Measurements from ENCODE around the gene CLK1.

The CLK1 gene

DNA sequence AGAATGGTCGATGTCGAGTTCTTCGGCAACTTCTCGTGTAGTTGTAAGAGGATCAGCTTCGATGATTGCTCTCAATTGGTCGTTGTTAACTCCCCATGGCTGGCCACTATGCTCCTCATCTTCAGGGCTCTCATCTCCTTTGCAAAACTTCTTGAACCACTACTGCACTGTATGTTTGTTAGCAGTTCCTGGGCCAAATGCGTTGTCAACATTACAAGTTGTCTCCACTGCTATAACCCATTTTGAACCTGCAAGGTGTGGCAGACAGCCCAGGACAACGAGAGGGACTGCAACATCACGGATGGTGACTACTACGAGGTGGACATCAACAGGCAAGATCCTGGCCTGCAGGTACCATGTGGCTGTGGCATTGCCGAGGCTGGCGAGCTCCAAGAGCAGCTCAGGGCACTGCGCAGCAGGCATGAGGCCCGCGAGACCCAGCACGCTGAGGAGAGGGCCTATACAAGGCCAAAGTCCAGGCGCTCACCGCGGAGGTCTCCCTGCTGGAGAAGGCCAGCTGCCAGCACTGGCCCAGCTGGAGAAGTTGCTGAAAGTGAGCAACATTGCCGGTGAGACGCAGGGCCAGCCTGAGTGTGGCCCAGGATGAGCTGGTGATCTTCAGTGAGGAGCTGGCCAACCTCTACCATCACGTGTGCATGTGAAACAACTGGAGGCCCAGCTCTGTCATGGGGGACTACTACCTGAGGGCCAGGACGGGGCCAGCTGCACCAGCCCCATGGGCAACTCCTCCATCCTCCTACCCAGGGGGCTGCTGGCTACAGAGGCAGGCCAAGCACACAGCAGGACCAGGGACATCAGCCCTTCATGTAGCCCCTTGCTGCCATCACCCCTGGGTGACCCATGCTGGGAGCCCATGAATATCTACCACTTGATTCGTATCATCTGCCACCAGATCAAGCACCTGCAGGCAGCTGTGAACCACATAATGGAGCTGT lies 20.2 kb downstream of the CLK1 start:
- H3K27ac ChIP-seq: no peak overlapping the region
- TF ChIP-seq CTCF (IDR thresholded peaks at IDR 0.05): no peak
- no peak for DNase-seq (ENCODE audit: low spot score)
- H3K4me3 ChIP-seq: no peak overlapping the region

GRCh38 chr2:200839513-200839912 lies 24.9 kb downstream of the CLK1 start:
- DNase-seq (ENCODE audit: low spot score): no peak
- TF ChIP-seq CTCF (IDR thresholded peaks at IDR 0.05): no peak
- Histone ChIP-seq H3K4me3 (no peak overlapping the region), H3K27ac (no peak overlapping the region)

DNA sequence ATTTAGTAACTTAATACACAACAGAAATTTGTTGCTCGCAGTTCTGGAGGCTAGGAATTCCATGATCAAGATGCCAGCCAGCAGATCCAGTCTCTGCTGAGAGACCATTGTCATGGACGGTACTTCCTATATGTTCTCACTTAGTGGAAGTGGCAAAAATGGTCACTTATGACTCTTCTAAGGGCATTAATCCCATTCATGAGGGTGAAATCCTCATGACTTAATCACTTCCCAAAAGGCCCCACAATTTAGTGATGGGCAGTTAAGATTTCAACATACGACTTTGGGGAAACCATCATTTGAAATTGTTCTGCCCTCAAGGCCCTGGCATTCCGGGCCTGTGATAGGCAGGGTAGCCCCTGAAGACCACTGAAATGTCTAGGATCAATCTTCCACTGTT lies 29.8 kb downstream of the CLK1 start:
- Histone ChIP-seq H3K27ac (no peak overlapping the region), H3K4me3 (no peak overlapping the region)
- no peak for DNase-seq (ENCODE audit: low spot score)
- no peak for TF ChIP-seq CTCF (IDR thresholded peaks at IDR 0.05)

GRCh38 chr2:200829258-200829655 lies 35.2 kb downstream of the CLK1 start:
- TF ChIP-seq CTCF (IDR thresholded peaks at IDR 0.05): no peak
- no peak for DNase-seq (ENCODE audit: low spot score)
- no peak overlapping the region for H3K4me3 ChIP-seq
- H3K27ac ChIP-seq: no peak overlapping the region

GRCh38 chr2:200828572-200829257 lies 35.7 kb downstream of the CLK1 start:
- Histone ChIP-seq H3K27ac (no peak overlapping the region), H3K4me3 (no peak overlapping the region)
- DNase-seq (ENCODE audit: low spot score): no peak
- no peak for TF ChIP-seq CTCF (IDR thresholded peaks at IDR 0.05)

GRCh38 chr2:200828104-200828503 lies 36.4 kb downstream of the CLK1 start:
- TF ChIP-seq CTCF (IDR thresholded peaks at IDR 0.05): no peak
- Histone ChIP-seq H3K4me3 (no peak overlapping the region), H3K27ac (no peak overlapping the region)
- DNase-seq (ENCODE audit: low spot score): no peak
